GM23338 (cell line): ENCODE data around the gene DIP2C. TPM values are rescaled to one million over a fixed set of nuclear protein-coding genes. Genes with fewer than 3 reads are reported as not detected.

ENCODE experiments used
- ATAC-seq: fragments of 200-7000 bp; cut with Tn5 transposase; 3 replicates; pipeline ENCODE4 v1.9.1; 2020
- DNase-seq: peaks from one replicate; pipeline ENCODE4 v3.0.0-alpha.2; 2015; ENCODE audit warnings: low spot score
- H2AFZ ChIP-seq: fragments of 200-600 bp; sonication (generic); 2 replicates; pipeline ENCODE4 v1.8.0; 2016; ENCODE audit warnings: antibody characterized with exemption, mild to moderate bottlenecking, moderate library complexity
- H3F3A ChIP-seq: fragments of 200-600 bp; sonication (generic); replicated peaks from 2 replicates; pipeline ENCODE4 v1.8.0; 2017; ENCODE audit warnings: antibody characterized with exemption, mixed run types, low read depth
- H3K27ac ChIP-seq: fragments of 200-600 bp; sonication (generic); 2 replicates; pipeline ENCODE4 v1.6.1; 2016; ENCODE audit warnings: low read depth
- H3K27me3 ChIP-seq: fragments of 200-600 bp; sonication (generic); 2 replicates; pipeline ENCODE4 v1.8.0; 2016; ENCODE audit warnings: mild to moderate bottlenecking, mixed run types, moderate library complexity; ENCODE audit not compliant: insufficient read depth
- H3K36me3 ChIP-seq: fragments of 200-600 bp; sonication (generic); 2 replicates; pipeline ENCODE4 v1.8.0; 2016; ENCODE audit warnings: mild to moderate bottlenecking; ENCODE audit not compliant: insufficient read depth
- H3K4me1 ChIP-seq: fragments of 200-600 bp; sonication (generic); 2 replicates; pipeline ENCODE4 v1.8.0; 2016; ENCODE audit warnings: mild to moderate bottlenecking, moderate library complexity; ENCODE audit not compliant: insufficient read depth
- H3K4me2 ChIP-seq: fragments of 200-600 bp; sonication (generic); 2 replicates; pipeline ENCODE4 v1.7.1; 2017; ENCODE audit warnings: mixed run types
- H3K4me3 ChIP-seq: fragments of 200-600 bp; sonication (generic); 2 replicates; pipeline ENCODE4 v1.6.1; 2016; ENCODE audit warnings: mixed run types
- H3K79me2 ChIP-seq: fragments of 200-600 bp; sonication (generic); replicated peaks from 2 replicates; pipeline ENCODE4 v1.8.0; 2017; ENCODE audit warnings: mild to moderate bottlenecking; ENCODE audit not compliant: insufficient read depth
- H3K9me2 ChIP-seq: fragments of 200-600 bp; sonication (generic); 2 replicates; pipeline ENCODE4 v1.8.0; 2017; ENCODE audit not compliant: insufficient read depth
- H4K20me1 ChIP-seq: fragments of 200-600 bp; sonication (generic); replicated peaks from 2 replicates; pipeline ENCODE4 v1.8.0; 2017; ENCODE audit warnings: mild to moderate bottlenecking; ENCODE audit not compliant: insufficient read depth
- H3K27ac Mint-ChIP-seq: 2 replicates; pipeline ENCODE4 v1.8.0; 2020; ENCODE audit warnings: inconsistent platforms, mild to moderate bottlenecking, moderate library complexity, mixed read lengths
- H3K27me3 Mint-ChIP-seq: 3 replicates; pipeline ENCODE4 v1.8.0; 2022; ENCODE audit warnings: low read depth, mild to moderate bottlenecking, moderate library complexity, mixed read lengths, inconsistent platforms; ENCODE audit not compliant: insufficient read depth, poor library complexity
- H3K36me3 Mint-ChIP-seq: 3 replicates; pipeline ENCODE4 v1.8.0; 2021; ENCODE audit warnings: low read depth, mild to moderate bottlenecking, inconsistent platforms, moderate library complexity, mixed read lengths
- H3K4me1 Mint-ChIP-seq: 3 replicates; pipeline ENCODE4 v1.8.0; 2020; ENCODE audit warnings: mild to moderate bottlenecking, inconsistent platforms, mixed read lengths
- H3K4me3 Mint-ChIP-seq: 3 replicates; pipeline ENCODE4 v1.8.0; 2021; ENCODE audit warnings: moderate library complexity, mild to moderate bottlenecking, inconsistent platforms, mixed read lengths
- H3K9me3 Mint-ChIP-seq: 3 replicates; pipeline ENCODE4 v1.8.0; 2020; ENCODE audit warnings: moderate library complexity, mild to moderate bottlenecking, inconsistent platforms, mixed read lengths
- CREB1 ChIP-seq: fragments of 250-450 bp; sonication (Bioruptor Pico); IDR thresholded peaks from 2 replicates; pipeline ENCODE4 v1.5.0; 2020; ENCODE audit warnings: low read depth, mild to moderate bottlenecking, moderate library complexity
- ETS1 ChIP-seq: IDR thresholded peaks from 2 replicates; pipeline ENCODE4 v1.6.1; 2016; ENCODE audit warnings: antibody characterized with exemption
- EZH2 ChIP-seq: fragments of 200-600 bp; sonication (generic); IDR thresholded peaks from one replicate; pipeline ENCODE4 v1.8.0; 2017; ENCODE audit warnings: antibody characterized with exemption, mild to moderate bottlenecking, low read depth; ENCODE audit not compliant: unreplicated experiment
- EZH2phosphoT487 ChIP-seq: fragments of 200-600 bp; sonication (generic); IDR thresholded peaks from one replicate; pipeline ENCODE4 v1.8.1; 2018; ENCODE audit warnings: antibody characterized with exemption; ENCODE audit not compliant: unreplicated experiment
- JUNB ChIP-seq: IDR thresholded peaks from one replicate; pipeline ENCODE4 v1.6.1; 2016; ENCODE audit warnings: antibody characterized with exemption; ENCODE audit not compliant: unreplicated experiment
- NANOG ChIP-seq: IDR thresholded peaks from 2 replicates; pipeline ENCODE4 v1.6.1; 2016; ENCODE audit warnings: antibody characterized with exemption, borderline replicate concordance
- POLR2AphosphoS5 ChIP-seq: IDR thresholded peaks from 2 replicates; pipeline ENCODE4 v1.6.1; 2016; ENCODE audit warnings: antibody characterized with exemption, low read depth
- STAT1 ChIP-seq: IDR thresholded peaks from one replicate; pipeline ENCODE4 v1.6.1; 2016; ENCODE audit warnings: antibody characterized with exemption; ENCODE audit not compliant: unreplicated experiment
- ZNF114 ChIP-seq: fragments of 250-450 bp; sonication (Bioruptor Pico); IDR thresholded peaks from 2 replicates; pipeline ENCODE4 v1.5.0; 2020; ENCODE audit warnings: mild to moderate bottlenecking, moderate library complexity
- ZNF331 ChIP-seq: fragments of 250-450 bp; sonication (Bioruptor Pico); IDR thresholded peaks from 2 replicates; pipeline ENCODE4 v1.5.0; 2020; ENCODE audit warnings: low read depth, mild to moderate bottlenecking, moderate library complexity
- ZNF462 ChIP-seq: fragments of 250-450 bp; sonication (Bioruptor Pico); IDR thresholded peaks from 2 replicates; pipeline ENCODE4 v1.5.0; 2020; ENCODE audit warnings: mild to moderate bottlenecking, moderate library complexity
- polyA plus RNA-seq: library from polyadenylated mRNA; unstranded; fragments of >200 nt; fragmentation: Nextera tagmentation; extraction: Ambion mirVana; gene quantifications from 2 replicates; pipeline ENCODE4 v1.2.1, GENCODE V29; 2016
- total RNA-seq: library from RNA; depleted of rRNA; stranded (reverse); fragments of >200 nt; shearing (Covaris generic); gene quantifications from 2 replicates; pipeline ENCODE4 v1.2.3, GENCODE V29; 2014
- TF ChIP-seq, protein P1 (sequence below), 2 experiments: fragments of 200-600 bp in 1 of 2; sonication (generic) in 1 of 2; conservative IDR thresholded peaks; 2 replicates each; pipeline versions ENCODE4 v1.5.1 to v1.6.1; 2016 to 2017; ENCODE audit warnings: antibody characterized with exemption in 2 of 2, low read depth in 2 of 2, mild to moderate bottlenecking in 2 of 2, moderate library complexity in 1 of 2
- TF ChIP-seq, protein P2 (sequence below): IDR thresholded peaks from one replicate; pipeline ENCODE4 v1.6.1; 2018; ENCODE audit warnings: antibody characterized with exemption; ENCODE audit not compliant: unreplicated experiment

DIP2C gene
- total and polyA plus RNA-seq, 2 experiments from 2014 or later = 5.1 to 7.7 TPM

DNA sequence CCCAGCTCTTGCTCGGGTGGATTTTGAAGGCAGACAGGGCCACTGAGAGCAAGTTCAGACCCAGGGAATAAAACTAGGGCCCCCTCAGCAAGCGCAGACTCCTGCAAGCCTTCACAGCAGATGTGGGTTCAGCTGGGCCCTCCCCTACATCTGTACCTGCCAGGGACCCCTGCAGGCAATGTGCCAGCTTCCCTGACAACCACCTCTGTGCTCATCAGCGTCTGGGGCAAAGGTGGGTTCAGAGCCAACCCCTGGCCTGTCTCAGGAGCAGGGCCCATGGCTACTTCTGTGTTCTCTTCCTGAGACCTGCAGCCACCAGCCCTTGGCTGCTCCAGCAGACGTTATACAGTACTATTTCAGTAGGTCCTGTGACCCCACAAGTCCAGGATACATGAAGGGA is 189.5 kb downstream of the DIP2C start:
- no peak overlapping the region for H2AFZ ChIP-seq
- no peaks in the 10 kb centered on the region for H3K36me3 ChIP-seq
- TF ChIP-seq JUNB = no peak
- no peak for TF ChIP-seq ZNF114 (CRISPR knock-in tag)
- TF ChIP-seq, protein P1, sequence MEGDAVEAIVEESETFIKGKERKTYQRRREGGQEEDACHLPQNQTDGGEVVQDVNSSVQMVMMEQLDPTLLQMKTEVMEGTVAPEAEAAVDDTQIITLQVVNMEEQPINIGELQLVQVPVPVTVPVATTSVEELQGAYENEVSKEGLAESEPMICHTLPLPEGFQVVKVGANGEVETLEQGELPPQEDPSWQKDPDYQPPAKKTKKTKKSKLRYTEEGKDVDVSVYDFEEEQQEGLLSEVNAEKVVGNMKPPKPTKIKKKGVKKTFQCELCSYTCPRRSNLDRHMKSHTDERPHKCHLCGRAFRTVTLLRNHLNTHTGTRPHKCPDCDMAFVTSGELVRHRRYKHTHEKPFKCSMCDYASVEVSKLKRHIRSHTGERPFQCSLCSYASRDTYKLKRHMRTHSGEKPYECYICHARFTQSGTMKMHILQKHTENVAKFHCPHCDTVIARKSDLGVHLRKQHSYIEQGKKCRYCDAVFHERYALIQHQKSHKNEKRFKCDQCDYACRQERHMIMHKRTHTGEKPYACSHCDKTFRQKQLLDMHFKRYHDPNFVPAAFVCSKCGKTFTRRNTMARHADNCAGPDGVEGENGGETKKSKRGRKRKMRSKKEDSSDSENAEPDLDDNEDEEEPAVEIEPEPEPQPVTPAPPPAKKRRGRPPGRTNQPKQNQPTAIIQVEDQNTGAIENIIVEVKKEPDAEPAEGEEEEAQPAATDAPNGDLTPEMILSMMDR (conservative IDR thresholded peaks at IDR 0.05; ENCODE audit: low read depth in 2 of 2) = no peak
- TF ChIP-seq, protein P2, sequence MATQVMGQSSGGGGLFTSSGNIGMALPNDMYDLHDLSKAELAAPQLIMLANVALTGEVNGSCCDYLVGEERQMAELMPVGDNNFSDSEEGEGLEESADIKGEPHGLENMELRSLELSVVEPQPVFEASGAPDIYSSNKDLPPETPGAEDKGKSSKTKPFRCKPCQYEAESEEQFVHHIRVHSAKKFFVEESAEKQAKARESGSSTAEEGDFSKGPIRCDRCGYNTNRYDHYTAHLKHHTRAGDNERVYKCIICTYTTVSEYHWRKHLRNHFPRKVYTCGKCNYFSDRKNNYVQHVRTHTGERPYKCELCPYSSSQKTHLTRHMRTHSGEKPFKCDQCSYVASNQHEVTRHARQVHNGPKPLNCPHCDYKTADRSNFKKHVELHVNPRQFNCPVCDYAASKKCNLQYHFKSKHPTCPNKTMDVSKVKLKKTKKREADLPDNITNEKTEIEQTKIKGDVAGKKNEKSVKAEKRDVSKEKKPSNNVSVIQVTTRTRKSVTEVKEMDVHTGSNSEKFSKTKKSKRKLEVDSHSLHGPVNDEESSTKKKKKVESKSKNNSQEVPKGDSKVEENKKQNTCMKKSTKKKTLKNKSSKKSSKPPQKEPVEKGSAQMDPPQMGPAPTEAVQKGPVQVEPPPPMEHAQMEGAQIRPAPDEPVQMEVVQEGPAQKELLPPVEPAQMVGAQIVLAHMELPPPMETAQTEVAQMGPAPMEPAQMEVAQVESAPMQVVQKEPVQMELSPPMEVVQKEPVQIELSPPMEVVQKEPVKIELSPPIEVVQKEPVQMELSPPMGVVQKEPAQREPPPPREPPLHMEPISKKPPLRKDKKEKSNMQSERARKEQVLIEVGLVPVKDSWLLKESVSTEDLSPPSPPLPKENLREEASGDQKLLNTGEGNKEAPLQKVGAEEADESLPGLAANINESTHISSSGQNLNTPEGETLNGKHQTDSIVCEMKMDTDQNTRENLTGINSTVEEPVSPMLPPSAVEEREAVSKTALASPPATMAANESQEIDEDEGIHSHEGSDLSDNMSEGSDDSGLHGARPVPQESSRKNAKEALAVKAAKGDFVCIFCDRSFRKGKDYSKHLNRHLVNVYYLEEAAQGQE = no peak
- TF ChIP-seq ZNF462 (CRISPR knock-in tag) = no peak
- no peak for TF ChIP-seq CREB1 (CRISPR knock-in tag)
- no peak for TF ChIP-seq EZH2phosphoT487
- TF ChIP-seq ETS1 = no peak
- no peak for TF ChIP-seq EZH2
- no peak for TF ChIP-seq POLR2AphosphoS5
- no peak for TF ChIP-seq NANOG
- no peak for TF ChIP-seq STAT1
- no peak for TF ChIP-seq ZNF331 (CRISPR knock-in tag)
- no peak overlapping the region for H3K4me3 ChIP-seq
- no peaks in the 10 kb centered on the region for H3F3A ChIP-seq
- no peaks in the 10 kb centered on the region for H3K9me2 ChIP-seq
- H3K27ac ChIP-seq = no peak overlapping the region
- H3K79me2 ChIP-seq = no peaks in the 10 kb centered on the region; the same call in 1 of the 2 replicates
- peaks cover 24% of the 10 kb centered on the region for H3K27me3 ChIP-seq
- H3K4me1 Mint-ChIP-seq = peaks cover 11% of the 10 kb centered on the region
- H4K20me1 ChIP-seq = peaks cover 24% of the 10 kb centered on the region
- H3K9me3 Mint-ChIP-seq = no peaks in the 10 kb centered on the region
- H3K4me1 ChIP-seq = no peaks in the 10 kb centered on the region
- no peaks in the 10 kb centered on the region for H3K36me3 Mint-ChIP-seq
- no peak overlapping the region for H3K4me3 Mint-ChIP-seq
- no peak overlapping the region for H3K4me2 ChIP-seq
- ATAC-seq (peak; percentile 32; the same call in 2 of the 3 replicates), DNase-seq (no peak)
- H3K27me3 Mint-ChIP-seq = peaks cover 25% of the 10 kb centered on the region
- no peak overlapping the region for H3K27ac Mint-ChIP-seq
